HG03060 (cell line): ENCODE results near the gene MFGE8.

ENCODE experiments used
- ATAC-seq: cut with Tn5 transposase; IDR thresholded peaks from one replicate; pipeline ENCODE4 v1.9.1; 2021; ENCODE audit warnings: low read depth, moderate number of reproducible peaks; ENCODE audit not compliant: unreplicated experiment

Gene MFGE8

GRCh38 chr15:88876573-88876972 lies 36.6 kb downstream of the MFGE8 start:
- ATAC-seq, result no peak

GRCh38 chr15:88874684-88875083 lies 38.5 kb downstream of the MFGE8 start:
- ATAC-seq, result no peak

GRCh38 chr15:88874275-88874674 lies 38.9 kb downstream of the MFGE8 start:
- no peak for ATAC-seq

GRCh38 chr15:88873786-88874185 lies 39.4 kb downstream of the MFGE8 start:
- no peak for ATAC-seq

- ATAC-seq, result no peak
Observed at GRCh38 chr15:88872706-88873105, 40.5 kb downstream of the MFGE8 start.

- no peak for ATAC-seq
Observed at GRCh38 chr15:88872106-88872505, 41.1 kb downstream of the MFGE8 start.

- ATAC-seq, result no peak
Observed at GRCh38 chr15:88871313-88871712, 41.9 kb downstream of the MFGE8 start.

GRCh38 chr15:88866295-88866881 lies 46.8 kb downstream of the MFGE8 start:
- no peak for ATAC-seq

GRCh38 chr15:88865498-88866099 lies 47.6 kb downstream of the MFGE8 start:
- ATAC-seq, result no peak

GRCh38 chr15:88864861-88865497 lies 48.2 kb downstream of the MFGE8 start:
- no peak for ATAC-seq

GRCh38 chr15:88863412-88863811 lies 49.8 kb downstream of the MFGE8 start:
- no peak for ATAC-seq

GRCh38 chr15:88860212-88860611 lies 53.0 kb downstream of the MFGE8 start:
- ATAC-seq, result no peak

- no peak for ATAC-seq
Observed at GRCh38 chr15:88859550-88859949, 53.6 kb downstream of the MFGE8 start.

- no peak for ATAC-seq
Observed at GRCh38 chr15:88858934-88859333, 54.2 kb downstream of the MFGE8 start.

- ATAC-seq, result no peak
Observed at GRCh38 chr15:88852476-88852875, 60.7 kb downstream of the MFGE8 start.

GRCh38 chr15:88849376-88850072 lies 63.7 kb downstream of the MFGE8 start:
- ATAC-seq, result no peak
